Activated CD4-positive, alpha-beta memory T cell treated with anti-CD3 and anti-CD28 coated beads for 36 hours (primary cell): Measurements from ENCODE around the gene PUDP. TPM values are rescaled to one million over a fixed set of nuclear protein-coding genes. Genes with fewer than 3 reads are reported as not detected.
"Not testable (repeated sequence)": the region's sequence is repeated elsewhere in the genome, so short reads cannot be mapped to it uniquely, and the experiment has no call there.

Source experiments
- CTCF ChIA-PET: fragments of 350-600 bp; sonication (Branson Sonifier 250); formaldehyde crosslinking; loops from one replicate; lab custom pipeline; 2021; ENCODE audit warnings: antibody characterized with exemption, inconsistent platforms; lab: Charles Lee
- POLR2A ChIA-PET: fragments of 350-600 bp; sonication (Branson Sonifier 250); formaldehyde crosslinking; loops from one replicate; lab custom pipeline; 2021; ENCODE audit warnings: antibody characterized with exemption; lab: Charles Lee
- DNase-seq: peaks from one replicate; pipeline ENCODE4 v3.0.0-alpha.2; 2020
- H3K27ac Mint-ChIP-seq: one replicate; pipeline ENCODE4 v1.8.0; 2021; ENCODE audit warnings: mixed read lengths
- H3K27me3 Mint-ChIP-seq: one replicate; pipeline ENCODE4 v1.8.0; 2021; ENCODE audit warnings: mixed read lengths
- H3K36me3 Mint-ChIP-seq: one replicate; pipeline ENCODE4 v1.8.0; 2021; ENCODE audit warnings: mixed read lengths
- H3K4me1 Mint-ChIP-seq: one replicate; pipeline ENCODE4 v1.8.0; 2021; ENCODE audit warnings: low read depth, mixed read lengths
- H3K4me3 Mint-ChIP-seq: one replicate; pipeline ENCODE4 v1.8.0; 2021; ENCODE audit warnings: mild to moderate bottlenecking, mixed read lengths
- H3K9me3 Mint-ChIP-seq: one replicate; pipeline ENCODE4 v1.8.0; 2021; ENCODE audit warnings: mixed read lengths
- intact Hi-C: fragments of 100-400 bp; cut with micrococcal nuclease; formaldehyde crosslinking; loops from one replicate; pipeline ENCODE4 v1.15.1; 2023
- total RNA-seq, 2 experiments: library from RNA; stranded (reverse); gene quantifications; one replicate each; pipeline ENCODE4 v1.2.3, GENCODE V29; 2021

The PUDP gene
- total RNA-seq, 2 experiments from 2014 or later, result 16.5 to 17.4 TPM

GRCh38 chrX:7045238-7045955 lies 102.6 kb downstream of the PUDP start:
- no peak for DNase-seq
- Mint-ChIP-seq H3K4me3 (no peak overlapping the region), H3K36me3 (peaks cover 14% of the 10 kb centered on the region), H3K27ac (no peak overlapping the region), H3K4me1 (no peaks in the 10 kb centered on the region), H3K9me3 (no peaks in the 10 kb centered on the region), H3K27me3 (no peaks in the 10 kb centered on the region)
- POLR2A ChIA-PET, result no interaction called here
- CTCF ChIA-PET, result no interaction called here
- intact Hi-C loops, result no loop called here

- POLR2A ChIA-PET, H3K27ac Mint-ChIP-seq, H3K36me3 Mint-ChIP-seq, H3K9me3 Mint-ChIP-seq, H3K4me3 Mint-ChIP-seq, intact Hi-C loops, DNase-seq, H3K27me3 Mint-ChIP-seq, H3K4me1 Mint-ChIP-seq, CTCF ChIA-PET: not testable (repeated sequence)
Measured at GRCh38 chrX:7043796-7044433, 104.0 kb downstream of the PUDP start.

- intact Hi-C loops, result no loop called here
- POLR2A ChIA-PET, result no interaction called here
Measured at GRCh38 chrX:7028246-7028645, 119.7 kb downstream of the PUDP start.

GRCh38 chrX:7027071-7027470 lies 120.9 kb downstream of the PUDP start:
- intact Hi-C loops, result no loop called here
- POLR2A ChIA-PET, result no interaction called here
- no peaks in the 10 kb centered on the region for H3K36me3 Mint-ChIP-seq
- no peaks in the 10 kb centered on the region for H3K4me1 Mint-ChIP-seq
- H3K27ac Mint-ChIP-seq, result no peak overlapping the region
- H3K4me3 Mint-ChIP-seq, result no peak overlapping the region
- H3K9me3 Mint-ChIP-seq, result no peaks in the 10 kb centered on the region
- no peaks in the 10 kb centered on the region for H3K27me3 Mint-ChIP-seq
- no peak for DNase-seq
- CTCF ChIA-PET, result no interaction called here

More at GRCh38 chrX:7028246-7028645, 119.7 kb downstream of the PUDP start:
- Mint-ChIP-seq H3K4me1 (no peaks in the 10 kb centered on the region), H3K27ac (no peak overlapping the region), H3K36me3 (no peaks in the 10 kb centered on the region), H3K4me3 (no peak overlapping the region), H3K27me3 (no peaks in the 10 kb centered on the region), H3K9me3 (no peaks in the 10 kb centered on the region)
- CTCF ChIA-PET, result no interaction called here
- no peak for DNase-seq

GRCh38 chrX:7026365-7026764 lies 121.6 kb downstream of the PUDP start:
- POLR2A ChIA-PET, intact Hi-C loops, DNase-seq, H3K27me3 Mint-ChIP-seq, H3K27ac Mint-ChIP-seq, H3K4me1 Mint-ChIP-seq, H3K36me3 Mint-ChIP-seq, H3K4me3 Mint-ChIP-seq, CTCF ChIA-PET, H3K9me3 Mint-ChIP-seq: not testable (repeated sequence)

- ChIA-PET POLR2A (no interaction called here), CTCF (no interaction called here)
- intact Hi-C loops, result no loop called here
- Mint-ChIP-seq H3K27me3 (no peaks in the 10 kb centered on the region), H3K4me3 (no peak overlapping the region), H3K36me3 (no peaks in the 10 kb centered on the region), H3K27ac (no peak overlapping the region), H3K9me3 (no peaks in the 10 kb centered on the region), H3K4me1 (no peaks in the 10 kb centered on the region)
- DNase-seq, result no peak
Measured at GRCh38 chrX:7025471-7025870, 122.5 kb downstream of the PUDP start.

GRCh38 chrX:7024850-7025249 lies 123.1 kb downstream of the PUDP start:
- intact Hi-C loops, result no loop called here
- Mint-ChIP-seq H3K27me3 (no peaks in the 10 kb centered on the region), H3K36me3 (no peaks in the 10 kb centered on the region), H3K9me3 (no peaks in the 10 kb centered on the region), H3K4me3 (no peak overlapping the region), H3K27ac (no peak overlapping the region), H3K4me1 (no peaks in the 10 kb centered on the region)
- DNase-seq, result no peak
- CTCF ChIA-PET, result no interaction called here
- POLR2A ChIA-PET, result no interaction called here

- intact Hi-C loops, POLR2A ChIA-PET, CTCF ChIA-PET, H3K36me3 Mint-ChIP-seq, H3K27me3 Mint-ChIP-seq, DNase-seq, H3K27ac Mint-ChIP-seq, H3K9me3 Mint-ChIP-seq, H3K4me3 Mint-ChIP-seq, H3K4me1 Mint-ChIP-seq: not testable (repeated sequence)
Measured at GRCh38 chrX:7022996-7023395, 125.0 kb downstream of the PUDP start.

GRCh38 chrX:7021991-7022390 lies 126.0 kb downstream of the PUDP start:
- Mint-ChIP-seq H3K9me3 (no peaks in the 10 kb centered on the region), H3K27me3 (no peaks in the 10 kb centered on the region), H3K36me3 (no peaks in the 10 kb centered on the region), H3K4me3 (no peak overlapping the region), H3K4me1 (no peaks in the 10 kb centered on the region), H3K27ac (no peak overlapping the region)
- ChIA-PET CTCF (no interaction called here), POLR2A (no interaction called here)
- intact Hi-C loops, result no loop called here
- DNase-seq, result no peak

GRCh38 chrX:7019555-7019954 lies 128.4 kb downstream of the PUDP start:
- no peak overlapping the region for H3K4me3 Mint-ChIP-seq
- no peaks in the 10 kb centered on the region for H3K36me3 Mint-ChIP-seq
- intact Hi-C loops, result no loop called here
- no peaks in the 10 kb centered on the region for H3K9me3 Mint-ChIP-seq
- no peak for DNase-seq
- H3K27ac Mint-ChIP-seq, result no peak overlapping the region
- no peaks in the 10 kb centered on the region for H3K4me1 Mint-ChIP-seq
- POLR2A ChIA-PET, result no interaction called here
- no peaks in the 10 kb centered on the region for H3K27me3 Mint-ChIP-seq
- CTCF ChIA-PET, result no interaction called here

- H3K4me1 Mint-ChIP-seq, POLR2A ChIA-PET, H3K9me3 Mint-ChIP-seq, H3K36me3 Mint-ChIP-seq, H3K4me3 Mint-ChIP-seq, H3K27me3 Mint-ChIP-seq, intact Hi-C loops, H3K27ac Mint-ChIP-seq, DNase-seq, CTCF ChIA-PET: not testable (repeated sequence)
Measured at GRCh38 chrX:7012262-7012834, 135.6 kb downstream of the PUDP start.

GRCh38 chrX:7010897-7011296 lies 137.1 kb downstream of the PUDP start:
- H3K9me3 Mint-ChIP-seq, H3K4me1 Mint-ChIP-seq, H3K27ac Mint-ChIP-seq, CTCF ChIA-PET, H3K4me3 Mint-ChIP-seq, DNase-seq, intact Hi-C loops, POLR2A ChIA-PET, H3K27me3 Mint-ChIP-seq, H3K36me3 Mint-ChIP-seq: not testable (repeated sequence)

- DNase-seq, CTCF ChIA-PET: not testable (repeated sequence)
Measured at GRCh38 chrX:7007328-7007727, 140.6 kb downstream of the PUDP start.

More at GRCh38 chrX:7007328-7007727, 140.6 kb downstream of the PUDP start:
- H3K4me1 Mint-ChIP-seq, H3K36me3 Mint-ChIP-seq, H3K27ac Mint-ChIP-seq, intact Hi-C loops, POLR2A ChIA-PET, H3K4me3 Mint-ChIP-seq, H3K27me3 Mint-ChIP-seq, H3K9me3 Mint-ChIP-seq: not testable (repeated sequence)
